ENCODE measurements around the gene ARFIP2.
"Not testable (repeated sequence)": the region's sequence is repeated elsewhere in the genome, so short reads cannot be mapped to it uniquely, and the experiment has no call there.

The ARFIP2 gene, protein sequence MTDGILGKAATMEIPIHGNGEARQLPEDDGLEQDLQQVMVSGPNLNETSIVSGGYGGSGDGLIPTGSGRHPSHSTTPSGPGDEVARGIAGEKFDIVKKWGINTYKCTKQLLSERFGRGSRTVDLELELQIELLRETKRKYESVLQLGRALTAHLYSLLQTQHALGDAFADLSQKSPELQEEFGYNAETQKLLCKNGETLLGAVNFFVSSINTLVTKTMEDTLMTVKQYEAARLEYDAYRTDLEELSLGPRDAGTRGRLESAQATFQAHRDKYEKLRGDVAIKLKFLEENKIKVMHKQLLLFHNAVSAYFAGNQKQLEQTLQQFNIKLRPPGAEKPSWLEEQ

DNA sequence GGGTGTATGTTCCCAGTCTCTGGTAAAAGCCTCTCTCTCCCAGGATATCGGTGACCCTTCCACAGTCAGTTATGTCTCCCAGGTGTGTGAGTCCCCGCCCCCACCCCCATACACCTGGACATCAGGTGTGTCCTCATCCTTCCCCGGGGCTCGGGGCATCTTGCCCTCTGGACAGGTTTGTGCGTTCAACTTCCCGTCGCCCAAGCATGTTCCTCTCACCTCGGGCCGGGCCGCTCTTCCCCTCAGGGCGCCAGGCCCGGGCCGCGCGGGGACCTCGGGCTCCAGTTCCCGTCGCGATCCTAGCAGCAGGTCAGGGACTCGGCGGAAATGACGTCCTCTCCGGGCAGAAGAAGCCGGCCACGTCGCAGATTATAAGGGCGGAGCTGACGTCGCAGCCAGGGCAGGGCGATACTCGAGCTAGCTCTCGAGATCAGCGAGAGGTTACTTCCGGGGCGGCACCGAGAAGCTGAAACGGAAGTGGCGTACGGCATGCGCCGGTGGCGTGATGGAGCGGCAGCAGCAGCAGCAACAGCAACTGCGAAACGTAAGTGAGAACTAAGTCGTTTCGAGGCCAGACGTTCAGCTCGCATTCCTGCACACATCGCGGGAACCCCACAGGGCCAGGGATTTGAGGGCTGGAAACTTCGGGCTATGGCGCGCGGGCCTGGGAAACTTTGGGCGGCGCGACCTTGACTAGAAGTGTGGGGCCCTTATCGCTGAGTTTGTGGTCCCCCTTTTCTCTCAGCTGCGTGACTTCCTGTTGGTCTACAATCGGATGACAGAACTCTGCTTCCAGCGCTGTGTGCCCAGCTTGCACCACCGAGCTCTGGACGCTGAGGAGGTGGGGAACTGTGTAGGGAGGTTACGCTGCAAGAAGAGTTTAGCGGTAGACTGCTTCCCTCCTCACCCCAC lies at the start of gene ARFIP2, which contains the start of gene TIMM10B:
TSS of gene ARFIP2 (minus strand) at position 320 of the 912 bp plus-strand sequence. CDS start 910 bp downstream, outside the sequence.
TSS of gene TIMM10B (plus strand) at position 490 of the 912 bp plus-strand sequence. CDS start at position 506, 16 bp downstream.
- peak; percentile 98 for DNase-seq
- in situ Hi-C loops (cut with MboI; ENCODE audit: low pct_unique_long_range_greater_than_20kb, low sequenced_read_pairs) = no loop called here

DNA sequence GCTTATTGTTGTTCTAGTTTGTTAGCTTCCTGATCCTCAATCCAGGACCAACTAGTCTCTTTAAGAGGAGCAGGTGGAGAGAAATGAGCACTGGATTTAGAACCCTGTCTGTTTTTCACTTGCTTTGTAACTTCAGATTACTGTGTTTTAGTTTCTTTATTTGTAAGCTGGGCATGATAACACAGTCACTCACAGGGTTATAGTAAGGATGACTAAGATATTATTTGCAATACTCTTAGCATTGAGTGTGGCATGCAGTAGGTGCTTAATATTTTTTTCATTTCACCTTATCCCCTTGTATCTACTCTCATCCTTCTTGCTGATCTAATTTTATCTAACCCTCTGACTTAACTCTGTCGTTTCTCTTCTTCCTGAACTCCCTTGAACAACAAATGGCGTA lies 49.7 kb upstream of the ARFIP2 start:
- DNase-seq = no peak
- in situ Hi-C loops (cut with MboI; ENCODE audit: low pct_unique_long_range_greater_than_20kb, low sequenced_read_pairs) = no loop called here

DNA sequence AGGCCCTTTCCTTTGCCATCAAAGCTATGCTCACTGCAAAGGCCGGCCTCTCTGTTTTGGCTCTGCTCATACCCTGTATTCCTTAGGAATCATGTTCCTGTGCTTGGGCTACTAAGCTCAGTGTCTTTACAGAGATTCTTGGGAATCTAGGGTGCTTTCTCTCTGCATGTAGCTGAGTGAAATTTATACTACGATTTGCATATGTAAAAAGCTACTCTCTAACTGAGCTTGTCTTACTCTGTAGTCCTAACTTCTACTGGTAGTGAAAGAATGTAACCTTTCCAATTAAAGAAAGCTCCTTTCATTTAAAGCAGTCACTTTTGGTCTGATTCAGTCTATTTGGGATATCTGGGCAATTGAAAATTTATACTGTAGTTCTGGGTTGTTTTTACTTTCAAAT lies 48.1 kb upstream of the ARFIP2 start:
- in situ Hi-C loops (cut with MboI; ENCODE audit: low pct_unique_long_range_greater_than_20kb, low sequenced_read_pairs) = no loop called here
- no peak for DNase-seq

DNA sequence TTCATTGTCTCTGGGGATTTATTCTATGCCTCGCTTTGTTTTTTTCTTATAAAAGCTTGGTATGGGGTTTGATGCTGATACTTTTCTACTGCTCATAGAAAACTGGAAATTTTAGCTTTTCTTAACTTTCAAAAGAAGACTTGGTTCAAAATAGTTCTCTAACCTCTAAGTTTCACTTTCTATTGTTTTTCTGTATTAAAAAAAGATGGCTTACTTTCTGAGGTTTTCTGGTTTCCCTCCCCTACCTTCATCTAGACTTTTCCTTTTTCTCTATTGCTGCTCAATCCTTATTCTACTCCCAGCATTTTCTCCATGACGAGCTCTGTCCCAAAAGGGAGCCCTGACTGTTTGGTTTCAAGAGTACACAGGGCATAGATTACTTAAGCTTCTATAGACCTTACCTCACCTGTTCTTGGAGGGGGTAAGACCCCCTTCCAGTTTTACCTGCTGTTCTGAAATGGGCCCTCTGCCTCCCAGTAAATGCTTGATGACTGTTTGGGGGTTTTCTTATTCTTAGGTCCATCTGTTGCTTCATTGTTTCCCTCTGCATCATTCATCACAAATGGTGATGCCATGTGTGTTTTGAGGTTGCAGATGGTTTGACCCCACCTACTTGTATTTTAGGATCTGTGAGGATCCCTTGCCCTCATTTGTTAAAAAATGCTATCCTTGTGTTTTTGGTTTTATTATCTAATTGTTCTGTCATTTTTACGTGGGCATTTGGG lies 45.4 kb upstream of the ARFIP2 start:
- no peak for DNase-seq
- in situ Hi-C loops (cut with MboI; ENCODE audit: low pct_unique_long_range_greater_than_20kb, low sequenced_read_pairs) = no loop called here

DNA sequence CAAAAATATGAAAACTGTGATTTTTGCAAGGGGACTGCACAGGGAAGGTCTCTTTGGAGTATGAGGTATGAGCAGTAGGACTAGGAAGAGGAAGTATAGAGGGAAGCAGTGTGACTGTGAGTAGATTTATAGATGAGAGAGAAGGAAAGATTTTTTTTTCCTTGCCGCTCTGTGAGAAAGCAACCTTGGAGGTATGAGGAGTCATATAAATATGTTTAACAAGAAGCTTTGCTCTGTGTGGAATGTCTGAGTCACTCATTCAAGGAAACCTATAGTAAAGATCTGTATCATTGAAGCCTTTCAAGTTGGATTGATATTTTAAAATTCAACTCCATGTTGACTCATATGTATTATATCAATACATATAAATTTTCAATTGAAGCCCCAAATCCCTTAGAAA lies 42.1 kb upstream of the ARFIP2 start:
- in situ Hi-C loops (cut with MboI; ENCODE audit: low pct_unique_long_range_greater_than_20kb, low sequenced_read_pairs) = no loop called here
- no peak for DNase-seq

DNA sequence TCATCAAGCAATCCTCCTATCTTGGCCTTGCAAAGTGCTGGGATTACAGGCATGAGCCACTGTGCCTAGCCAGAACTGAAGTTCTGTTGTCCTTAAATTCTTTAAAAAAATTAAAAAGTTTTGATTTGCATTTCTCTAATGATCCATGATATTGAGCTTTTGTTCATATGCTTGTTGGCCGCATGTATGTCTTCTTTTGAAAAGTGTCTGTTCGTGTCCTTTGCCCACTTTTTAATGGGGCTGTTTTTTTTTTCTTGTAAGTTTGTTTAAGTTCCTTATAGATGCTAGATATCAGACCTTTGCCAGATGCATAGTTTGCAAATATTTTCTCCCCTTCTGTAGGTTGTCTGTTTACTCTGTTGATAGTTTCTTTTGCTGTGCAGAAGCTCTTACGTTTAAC lies 40.8 kb upstream of the ARFIP2 start:
- in situ Hi-C loops (cut with MboI; ENCODE audit: low pct_unique_long_range_greater_than_20kb, low sequenced_read_pairs); DNase-seq: not testable (repeated sequence)

DNA sequence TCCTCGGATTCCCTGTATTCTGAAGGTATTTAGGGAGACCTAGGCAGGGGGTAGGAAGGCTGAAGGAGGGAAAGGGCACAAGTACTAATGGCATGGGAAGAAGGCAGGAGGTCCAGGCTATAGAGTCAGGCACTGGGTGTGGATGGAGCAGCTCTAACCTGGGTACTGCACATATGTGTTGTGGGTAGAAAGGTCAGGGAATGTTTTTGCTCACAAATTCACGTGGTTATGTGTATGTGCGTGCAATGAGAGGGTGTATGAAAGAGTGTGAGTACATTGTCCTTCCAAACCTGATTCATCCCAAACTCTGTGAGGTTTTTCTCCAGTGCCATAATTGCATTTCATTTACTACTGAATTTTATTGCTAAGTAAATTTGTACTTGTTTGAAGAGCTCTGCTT lies 39.1 kb upstream of the ARFIP2 start:
- in situ Hi-C loops (cut with MboI; ENCODE audit: low pct_unique_long_range_greater_than_20kb, low sequenced_read_pairs) = no loop called here
- DNase-seq = no peak

DNA sequence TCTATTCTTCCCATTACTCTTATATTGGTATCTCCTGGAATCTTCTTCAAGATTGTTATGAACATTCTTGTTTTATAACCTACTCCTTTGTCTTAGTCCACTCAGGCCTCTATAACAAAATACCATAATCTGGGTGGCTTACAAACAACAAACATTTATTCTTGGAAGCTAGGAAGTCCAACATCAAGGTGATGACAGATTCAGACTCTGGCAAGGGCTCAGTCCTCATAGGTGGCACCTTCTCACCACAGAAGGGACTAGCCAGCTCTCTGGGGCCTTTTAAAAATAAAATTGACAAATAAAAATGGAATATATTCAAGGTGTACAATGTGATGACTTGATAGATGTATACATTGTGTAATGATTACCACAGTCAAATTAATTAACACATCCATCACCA lies 35.7 kb upstream of the ARFIP2 start:
- in situ Hi-C loops (cut with MboI; ENCODE audit: low pct_unique_long_range_greater_than_20kb, low sequenced_read_pairs) = no loop called here
- DNase-seq = no peak

DNA sequence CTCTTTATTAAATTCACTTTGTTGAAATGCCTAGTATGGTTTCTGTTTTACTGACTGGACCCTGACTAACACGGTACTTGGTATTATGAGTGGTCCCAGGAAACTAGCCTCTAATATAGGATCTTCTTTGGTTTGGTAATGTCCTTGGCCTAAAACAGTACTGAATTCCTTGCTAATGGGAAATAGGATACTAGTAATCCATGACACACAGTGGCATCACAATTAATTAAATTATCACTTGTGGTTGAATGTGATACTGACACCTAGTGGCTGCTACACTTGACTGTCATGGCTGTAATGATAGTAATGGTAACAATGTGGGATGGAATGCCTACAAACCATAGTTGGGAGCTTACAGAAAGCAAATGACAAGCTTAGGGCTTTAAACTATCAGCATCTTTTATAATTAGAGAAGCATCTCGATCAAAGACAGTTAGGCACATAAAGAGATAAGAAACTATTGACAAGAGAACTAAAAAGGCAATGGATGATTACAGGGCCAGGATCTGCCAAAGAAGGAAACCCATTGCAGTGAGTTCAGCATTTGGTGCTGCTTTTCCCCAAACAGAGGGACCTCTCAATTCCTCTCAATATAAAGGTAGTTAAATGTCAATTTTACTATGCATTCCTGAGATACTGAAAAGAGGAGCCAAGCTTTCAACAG lies 24.6 kb upstream of the ARFIP2 start:
- in situ Hi-C loops (cut with MboI; ENCODE audit: low pct_unique_long_range_greater_than_20kb, low sequenced_read_pairs) = no loop called here
- peak; percentile 42 for DNase-seq

DNA sequence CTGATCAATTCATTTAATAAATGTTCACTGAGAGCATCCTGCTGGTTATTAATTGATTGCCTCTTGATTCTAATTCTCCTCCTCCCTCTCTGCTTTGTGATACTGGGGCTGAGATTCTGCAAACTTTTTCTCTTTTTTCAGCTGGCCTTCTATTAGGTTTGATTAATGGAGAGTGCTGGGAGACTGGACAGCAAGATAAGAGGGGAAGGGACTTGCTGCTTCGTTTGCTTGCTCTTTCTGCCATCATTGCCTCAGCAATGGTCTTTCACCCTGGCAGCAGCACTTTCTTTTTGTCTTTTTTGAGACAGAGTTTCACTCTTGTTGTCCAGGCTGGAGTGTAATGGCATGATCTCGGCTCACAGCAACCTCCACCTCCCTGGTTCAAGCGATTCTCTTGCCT lies 23.0 kb upstream of the ARFIP2 start:
- in situ Hi-C loops (cut with MboI; ENCODE audit: low pct_unique_long_range_greater_than_20kb, low sequenced_read_pairs) = no loop called here
- no peak for DNase-seq

DNA sequence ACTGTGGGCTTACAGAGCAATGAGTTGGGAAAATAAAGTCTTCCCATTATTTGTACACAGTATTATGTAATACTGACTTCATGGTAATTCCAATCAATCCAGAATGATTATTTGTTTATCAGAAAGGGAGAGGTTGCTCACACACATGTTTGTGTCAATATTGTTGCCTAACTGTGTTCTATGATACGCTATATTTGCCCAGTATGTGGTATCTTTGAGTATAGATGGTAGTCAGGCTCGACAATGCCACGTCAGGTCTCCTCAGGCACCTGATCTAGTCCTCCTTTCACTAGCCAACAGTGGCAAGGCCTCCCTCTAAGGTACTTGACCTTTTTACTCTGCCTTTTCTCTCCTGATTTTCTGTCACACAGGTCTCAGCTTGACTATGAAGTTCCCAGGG lies 21.3 kb upstream of the ARFIP2 start:
- in situ Hi-C loops (cut with MboI; ENCODE audit: low pct_unique_long_range_greater_than_20kb, low sequenced_read_pairs) = no loop called here

DNA sequence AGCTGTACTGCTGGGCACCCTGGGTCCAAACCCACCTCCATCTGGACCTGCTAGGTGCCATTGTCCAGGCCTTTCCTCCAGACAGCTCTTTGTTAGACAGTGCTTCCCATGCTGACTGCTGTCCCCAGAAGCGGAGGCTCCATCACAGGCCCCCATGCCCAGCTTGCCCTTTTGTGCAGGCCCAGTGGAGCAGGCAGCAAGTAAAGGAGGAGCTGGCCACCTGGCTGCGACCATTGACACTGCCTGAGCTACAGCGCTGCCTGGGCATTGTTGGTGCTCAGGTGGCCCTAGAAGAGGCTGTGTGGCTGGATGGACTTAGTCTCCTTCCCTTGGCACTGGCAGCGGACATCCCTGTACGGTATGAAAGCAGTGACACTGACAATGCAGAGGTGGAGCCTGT lies 17.4 kb upstream of the ARFIP2 start:
- in situ Hi-C loops (cut with MboI; ENCODE audit: low pct_unique_long_range_greater_than_20kb, low sequenced_read_pairs) = no loop called here
- DNase-seq = no peak

More for the DNA sequence above, 21.3 kb upstream of the ARFIP2 start:
- DNase-seq = no peak

DNA sequence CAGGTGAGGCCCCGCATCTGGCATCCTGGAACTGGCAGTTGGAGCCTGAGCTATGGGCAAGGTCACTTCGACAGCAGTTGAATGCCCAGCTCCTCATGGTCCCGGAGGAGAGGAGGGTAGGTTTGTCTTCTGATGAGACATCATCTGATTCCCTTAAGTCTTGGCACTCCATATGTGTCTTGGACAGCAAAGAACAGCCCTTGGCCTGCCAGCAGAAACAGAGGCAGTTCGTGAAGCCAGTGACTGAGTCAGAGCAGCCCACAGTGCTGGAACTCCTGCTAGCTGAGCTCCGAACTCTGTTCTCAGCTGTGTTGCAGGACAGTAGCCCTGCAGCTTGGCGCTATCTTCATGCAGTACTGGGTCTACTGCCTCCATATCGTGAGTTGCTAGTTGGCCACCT lies 17.0 kb upstream of the ARFIP2 start:
- in situ Hi-C loops (cut with MboI; ENCODE audit: low pct_unique_long_range_greater_than_20kb, low sequenced_read_pairs) = no loop called here
- DNase-seq = no peak

DNA sequence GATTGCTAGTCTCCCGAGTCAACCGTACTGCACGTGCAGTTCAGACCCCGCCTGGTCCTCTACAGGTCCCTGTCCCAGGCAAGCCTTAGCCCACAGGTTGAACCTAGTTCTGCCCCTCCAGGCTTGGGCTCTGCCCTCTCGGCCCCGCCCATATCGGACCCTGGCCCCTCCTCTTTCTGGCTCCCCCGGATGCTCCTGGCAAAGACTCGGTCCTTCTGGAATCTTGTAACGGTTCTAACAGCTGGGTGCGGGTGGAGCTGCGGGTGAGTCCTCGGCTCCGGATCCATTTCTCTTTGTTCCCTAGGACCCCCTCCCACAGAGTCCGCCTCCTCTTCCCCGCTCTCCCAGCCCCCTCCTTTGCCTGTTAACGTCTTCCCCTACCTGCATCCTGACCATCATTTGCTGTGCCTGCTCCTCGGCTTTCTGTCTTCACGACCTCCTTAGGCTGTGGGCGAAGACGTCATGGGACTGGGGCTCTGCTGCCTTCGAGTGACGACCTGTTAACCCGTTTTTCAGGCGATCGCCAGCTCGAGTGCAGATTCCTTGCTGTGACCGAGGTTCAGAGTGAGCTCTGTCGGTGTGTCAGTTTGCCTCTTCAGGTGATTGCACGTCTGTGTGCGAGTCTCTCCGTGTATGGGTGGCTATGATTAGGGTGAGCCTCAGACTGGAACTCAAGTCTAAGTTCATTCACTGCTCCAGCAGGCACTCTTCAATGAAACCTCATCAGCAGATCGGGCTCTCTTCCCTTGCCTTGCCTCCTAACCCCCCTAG lies 16.1 kb upstream of the ARFIP2 start, which contains the start of gene DNHD1:
TSS of gene DNHD1 (plus strand) at position 212 of the 771 bp plus-strand sequence. CDS start 936 bp downstream, outside the sequence.
- in situ Hi-C loops (cut with MboI; ENCODE audit: low pct_unique_long_range_greater_than_20kb, low sequenced_read_pairs) = no loop called here
- no peak for DNase-seq

DNA sequence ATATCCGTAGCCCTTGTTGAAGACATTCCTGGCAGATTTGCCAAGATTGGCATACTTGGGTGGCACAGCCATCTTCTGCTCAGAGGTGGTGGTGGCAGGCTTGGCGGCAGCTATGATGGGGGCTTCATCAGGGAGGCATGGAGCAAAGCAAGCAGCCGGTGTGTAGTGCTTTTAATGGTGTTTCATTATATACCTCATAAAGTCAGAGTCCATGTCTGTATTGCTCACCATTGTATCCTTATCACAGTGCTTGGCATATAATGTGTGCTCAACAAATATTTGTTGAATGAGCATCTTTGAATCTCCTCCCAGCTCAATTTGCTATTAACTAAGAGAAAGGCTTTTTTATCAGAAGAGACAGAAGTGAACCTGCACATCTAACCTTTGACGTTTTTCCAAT lies 8.2 kb upstream of the ARFIP2 start:
- no peak for DNase-seq
- in situ Hi-C loops (cut with MboI; ENCODE audit: low pct_unique_long_range_greater_than_20kb, low sequenced_read_pairs) = no loop called here

DNA sequence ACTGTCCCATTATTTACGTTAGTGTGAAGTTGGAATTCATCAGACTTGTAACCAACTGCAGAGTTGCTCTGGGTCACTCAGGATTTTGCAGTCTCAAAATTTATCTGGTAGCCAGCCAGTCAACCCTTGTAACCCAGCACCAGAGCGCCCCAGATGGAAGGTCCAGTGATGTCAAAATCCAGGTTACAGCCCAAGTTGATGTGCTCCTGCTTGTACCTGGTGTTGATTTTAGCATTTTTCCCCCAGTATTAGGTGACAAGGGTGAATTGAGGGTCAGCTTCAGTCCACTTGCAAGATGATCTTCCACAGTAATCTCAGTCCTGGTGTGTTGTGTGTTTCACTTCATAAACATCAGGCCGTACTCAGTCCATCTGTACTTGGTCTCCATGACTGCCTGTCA lies 7.7 kb upstream of the ARFIP2 start:
- no peak for DNase-seq
- in situ Hi-C loops (cut with MboI; ENCODE audit: low pct_unique_long_range_greater_than_20kb, low sequenced_read_pairs) = no loop called here

DNA sequence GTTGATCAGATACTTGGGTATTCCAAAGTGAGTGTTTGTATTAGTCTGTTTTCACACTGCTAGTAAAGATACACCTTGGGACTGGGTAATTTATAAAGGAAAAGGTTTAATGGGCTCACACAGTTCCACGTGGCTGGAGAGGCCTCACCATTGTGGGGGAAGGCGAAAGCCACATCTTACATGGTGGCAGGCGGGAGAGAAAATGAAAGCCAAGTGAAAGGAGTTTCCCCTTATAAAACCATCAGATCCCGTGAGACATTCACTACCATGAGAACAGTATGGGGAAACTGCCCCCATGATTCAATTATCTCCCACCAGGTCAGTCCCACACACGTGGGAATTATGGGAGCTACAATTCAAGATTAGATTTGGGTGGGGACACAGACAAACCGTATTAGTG lies 7.2 kb upstream of the ARFIP2 start:
- DNase-seq = no peak
- in situ Hi-C loops (cut with MboI; ENCODE audit: low pct_unique_long_range_greater_than_20kb, low sequenced_read_pairs) = no loop called here

DNA sequence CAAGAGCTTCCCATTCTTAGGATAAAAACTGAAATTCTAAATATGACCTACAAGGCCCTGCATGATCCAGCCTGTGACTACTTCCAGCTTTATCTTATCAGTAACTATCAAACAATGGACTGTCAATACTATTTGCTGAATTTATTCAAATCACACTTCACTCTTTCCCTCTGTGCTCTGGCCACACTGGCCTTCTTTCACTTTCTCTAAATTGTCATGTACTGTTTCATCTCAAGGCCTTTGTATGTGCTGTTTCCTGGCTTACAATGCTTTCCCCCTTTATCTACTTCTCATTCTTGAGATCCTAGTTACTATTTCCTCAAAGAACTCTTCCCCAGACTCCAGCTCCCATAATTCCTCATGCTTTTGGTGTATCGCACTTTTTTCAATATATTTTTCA lies 5.8 kb upstream of the ARFIP2 start:
- in situ Hi-C loops (cut with MboI; ENCODE audit: low pct_unique_long_range_greater_than_20kb, low sequenced_read_pairs) = no loop called here
- no peak for DNase-seq
